Cardiac muscle cell (in vitro differentiated cells and primary cell): Measurements from ENCODE around the gene TFIP11. TPM values are rescaled to one million over a fixed set of nuclear protein-coding genes. Genes with fewer than 3 reads are reported as not detected.

Experiments
- DNase-seq, 2 donors: peaks; one replicate each; pipeline versions ENCODE4 v3.0.0 to v3.0.0-alpha.2; 2010 to 2017; ENCODE audit warnings: low read depth in 1 of 2, low spot score in 1 of 2
- H3K27ac ChIP-seq: fragments of 200-600 bp; sonication (generic); 2 replicates; pipeline ENCODE4 v1.5.1; 2016
- H3K27me3 ChIP-seq: fragments of 200-600 bp; sonication (generic); 2 replicates; pipeline ENCODE4 v1.6.0; 2016; ENCODE audit warnings: control low read depth
- H3K36me3 ChIP-seq: fragments of 200-600 bp; sonication (generic); 2 replicates; pipeline ENCODE4 v1.5.1; 2016; ENCODE audit warnings: control low read depth
- H3K4me1 ChIP-seq: fragments of 200-600 bp; sonication (generic); 2 replicates; pipeline ENCODE4 v1.8.1; 2017; ENCODE audit warnings: low read depth, mild to moderate bottlenecking, mixed run types
- H3K4me3 ChIP-seq: fragments of 200-600 bp; sonication (generic); 2 replicates; pipeline ENCODE4 v1.5.1; 2016; ENCODE audit warnings: mild to moderate bottlenecking
- H3K9me3 ChIP-seq: fragments of 200-600 bp; sonication (generic); 2 replicates; pipeline ENCODE4 v1.5.1; 2017; ENCODE audit warnings: low read depth, mild to moderate bottlenecking, control low read depth
- polyA plus RNA-seq: library from polyadenylated mRNA; unstranded; fragments of >200 nt; fragmentation: Nextera tagmentation; extraction: Ambion mirVana; gene quantifications from 2 replicates; pipeline ENCODE4 v1.2.1, GENCODE V29; 2016
- total RNA-seq: library from RNA; depleted of rRNA; stranded (reverse); fragments of >200 nt; gene quantifications from 2 replicates; pipeline ENCODE4 v1.2.3, GENCODE V29; 2016
- TF ChIP-seq, protein P1 (sequence below): IDR thresholded peaks from 2 replicates; pipeline ENCODE4 v1.5.1; 2012; ENCODE audit warnings: low read depth, mild to moderate bottlenecking, low read length

TFIP11 gene
- total and polyA plus RNA-seq, 2 experiments from 2014 or later = 24.6 to 25.5 TPM

DNA sequence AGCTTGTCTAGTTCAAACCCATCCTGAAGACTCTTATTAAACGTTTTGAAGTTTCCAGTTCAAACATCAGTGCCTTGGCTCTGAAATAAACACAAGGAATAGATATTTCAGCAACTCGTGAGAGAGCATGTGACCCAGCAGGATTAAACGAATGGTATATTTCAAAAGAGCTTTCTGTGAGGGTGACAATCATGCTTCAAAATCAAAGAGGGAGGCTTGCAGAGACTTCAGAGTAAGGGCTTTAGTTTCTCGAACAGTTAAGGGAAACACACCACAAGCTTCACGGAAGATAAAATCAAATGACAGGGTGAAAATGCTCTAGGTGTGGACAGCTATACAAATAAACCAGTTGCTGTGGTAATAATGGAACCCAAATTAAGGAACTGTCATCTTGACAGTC, 30.1 kb downstream of the TFIP11 start:
- H3K4me1 ChIP-seq = peaks cover 17% of the 10 kb centered on the region
- H3K9me3 ChIP-seq = no peaks in the 10 kb centered on the region
- no peak for DNase-seq
- no peaks in the 10 kb centered on the region for H3K27me3 ChIP-seq
- no peak overlapping the region for H3K4me3 ChIP-seq
- TF ChIP-seq, protein P1, sequence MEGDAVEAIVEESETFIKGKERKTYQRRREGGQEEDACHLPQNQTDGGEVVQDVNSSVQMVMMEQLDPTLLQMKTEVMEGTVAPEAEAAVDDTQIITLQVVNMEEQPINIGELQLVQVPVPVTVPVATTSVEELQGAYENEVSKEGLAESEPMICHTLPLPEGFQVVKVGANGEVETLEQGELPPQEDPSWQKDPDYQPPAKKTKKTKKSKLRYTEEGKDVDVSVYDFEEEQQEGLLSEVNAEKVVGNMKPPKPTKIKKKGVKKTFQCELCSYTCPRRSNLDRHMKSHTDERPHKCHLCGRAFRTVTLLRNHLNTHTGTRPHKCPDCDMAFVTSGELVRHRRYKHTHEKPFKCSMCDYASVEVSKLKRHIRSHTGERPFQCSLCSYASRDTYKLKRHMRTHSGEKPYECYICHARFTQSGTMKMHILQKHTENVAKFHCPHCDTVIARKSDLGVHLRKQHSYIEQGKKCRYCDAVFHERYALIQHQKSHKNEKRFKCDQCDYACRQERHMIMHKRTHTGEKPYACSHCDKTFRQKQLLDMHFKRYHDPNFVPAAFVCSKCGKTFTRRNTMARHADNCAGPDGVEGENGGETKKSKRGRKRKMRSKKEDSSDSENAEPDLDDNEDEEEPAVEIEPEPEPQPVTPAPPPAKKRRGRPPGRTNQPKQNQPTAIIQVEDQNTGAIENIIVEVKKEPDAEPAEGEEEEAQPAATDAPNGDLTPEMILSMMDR = no peak
- no peak overlapping the region for H3K27ac ChIP-seq
- H3K36me3 ChIP-seq = peaks cover 6% of the 10 kb centered on the region

DNA sequence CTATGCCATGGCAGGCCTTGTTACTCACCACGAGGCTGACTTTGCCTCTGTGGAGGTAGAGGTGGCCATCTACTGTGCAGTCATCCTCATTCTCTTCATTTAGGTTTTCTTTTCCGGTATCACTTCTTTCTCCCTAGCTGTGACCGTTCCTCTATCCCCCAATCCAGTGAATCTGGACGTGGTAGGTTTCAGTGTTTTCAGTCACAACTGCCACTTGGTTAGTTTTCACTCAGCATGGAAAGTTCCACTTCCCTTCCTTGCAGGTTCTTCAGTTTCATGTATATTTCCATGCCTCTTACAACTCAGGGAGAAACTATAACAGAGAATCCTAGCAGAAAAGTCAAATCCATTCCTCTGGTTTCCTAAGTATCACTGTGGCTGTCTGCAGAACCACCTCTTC, 30.6 kb downstream of the TFIP11 start:
- Histone ChIP-seq H3K36me3 (peaks cover 8% of the 10 kb centered on the region), H3K4me3 (no peak overlapping the region), H3K4me1 (peaks cover 17% of the 10 kb centered on the region), H3K9me3 (no peaks in the 10 kb centered on the region), H3K27me3 (no peaks in the 10 kb centered on the region), H3K27ac (no peak overlapping the region)
- TF ChIP-seq, protein P1 = no peak
- no peak for DNase-seq

DNA sequence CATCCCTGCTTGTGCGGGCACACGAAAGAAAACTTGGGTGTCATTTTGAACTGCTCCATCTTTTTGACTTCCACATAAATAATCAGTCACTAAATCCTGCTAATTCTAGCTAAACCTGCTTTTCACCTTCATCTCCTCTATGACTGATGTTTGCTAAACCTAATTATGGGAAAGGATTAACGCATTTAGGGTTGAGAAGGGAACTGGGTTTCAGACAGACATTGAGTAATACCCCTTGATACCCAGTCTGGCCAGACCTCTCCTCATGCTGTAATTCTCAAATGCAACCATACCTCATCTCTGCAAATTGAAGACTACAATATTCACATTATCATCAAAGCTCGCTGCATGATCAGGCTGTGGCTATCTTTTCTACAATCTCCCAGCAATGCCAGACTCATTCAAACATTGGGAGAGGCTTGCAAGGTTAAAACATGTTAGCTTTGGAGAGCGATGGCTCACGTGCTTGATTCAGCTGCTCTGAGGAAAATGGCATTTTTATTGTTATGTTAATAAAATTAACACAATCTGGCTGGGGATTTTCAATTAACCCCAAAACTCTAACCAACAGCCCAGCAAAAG, 31.1 kb downstream of the TFIP11 start:
- H3K4me3 ChIP-seq = no peak overlapping the region
- H3K9me3 ChIP-seq = no peaks in the 10 kb centered on the region
- peaks cover 9% of the 10 kb centered on the region for H3K36me3 ChIP-seq
- peaks cover 17% of the 10 kb centered on the region for H3K4me1 ChIP-seq
- no peak for DNase-seq
- TF ChIP-seq, protein P1 = no peak
- no peaks in the 10 kb centered on the region for H3K27me3 ChIP-seq
- H3K27ac ChIP-seq = no peak overlapping the region

DNA sequence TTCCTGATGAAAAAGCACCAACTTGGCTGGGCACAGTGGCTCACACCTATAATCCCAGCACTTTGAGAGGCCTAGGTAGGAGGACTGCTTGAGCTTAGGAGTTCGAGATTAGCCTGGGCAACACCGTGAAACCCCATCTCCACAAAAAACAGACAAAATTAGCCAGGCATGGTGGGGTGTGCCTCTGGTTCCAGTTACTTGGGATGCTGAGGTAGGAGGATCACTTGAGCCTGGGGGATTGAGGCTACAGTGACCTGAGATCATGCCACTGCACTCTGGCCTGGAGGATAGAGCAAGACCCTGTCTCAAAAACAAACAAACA, 31.7 kb downstream of the TFIP11 start:
- H3K4me1 ChIP-seq = peaks cover 17% of the 10 kb centered on the region
- H3K27ac ChIP-seq = no peak overlapping the region
- no peak overlapping the region for H3K4me3 ChIP-seq

DNA sequence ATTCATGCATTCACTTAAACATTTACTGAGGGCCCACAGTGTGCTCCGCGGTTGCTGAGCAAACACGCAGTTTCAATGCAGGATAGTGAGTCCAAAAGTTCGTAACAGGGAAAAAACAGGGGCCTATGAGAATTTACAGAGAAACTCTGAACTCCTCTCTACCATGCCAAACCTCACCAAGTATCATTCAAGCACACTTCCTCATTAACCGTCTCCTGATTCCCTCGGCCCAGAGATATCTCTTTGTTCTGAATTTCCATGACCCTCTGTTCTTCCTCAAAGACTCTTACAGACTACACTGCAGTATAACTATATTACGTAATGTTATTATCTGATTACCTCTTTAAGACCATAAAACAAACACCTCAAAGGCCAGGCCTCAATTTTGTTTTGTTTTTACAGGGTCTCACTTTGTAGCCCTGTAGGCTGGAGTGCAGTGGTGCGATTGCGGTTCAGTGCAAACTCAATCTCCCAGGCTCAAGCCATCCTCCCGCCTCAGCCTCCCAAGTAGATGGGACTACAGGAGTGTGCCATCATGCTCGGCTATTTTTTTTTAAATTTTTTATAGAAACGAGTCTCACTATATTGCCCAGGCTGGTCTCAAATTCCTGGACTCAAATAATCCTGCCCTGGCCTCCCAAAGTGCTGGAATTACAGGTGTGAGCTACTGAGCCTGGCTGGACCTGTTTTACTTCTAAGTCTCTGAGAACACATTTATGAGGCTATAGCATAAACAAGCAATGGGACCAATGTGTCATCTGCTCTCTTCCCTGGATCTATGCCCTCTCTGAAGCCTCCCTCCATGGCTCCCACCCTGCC, 32.3 kb downstream of the TFIP11 start:
- H3K36me3 ChIP-seq = peaks cover 13% of the 10 kb centered on the region
- TF ChIP-seq, protein P1 = no peak
- H3K9me3 ChIP-seq = no peaks in the 10 kb centered on the region
- no peak for DNase-seq
- H3K4me1 ChIP-seq = peaks cover 17% of the 10 kb centered on the region
- no peak overlapping the region for H3K27ac ChIP-seq
- no peak overlapping the region for H3K4me3 ChIP-seq
- no peaks in the 10 kb centered on the region for H3K27me3 ChIP-seq

More for the DNA sequence above, 31.7 kb downstream of the TFIP11 start:
- H3K27me3 ChIP-seq = no peaks in the 10 kb centered on the region
- H3K9me3 ChIP-seq = no peaks in the 10 kb centered on the region
- TF ChIP-seq, protein P1 = no peak
- H3K36me3 ChIP-seq = peaks cover 13% of the 10 kb centered on the region
- DNase-seq = no peak
